Neuronal stem cell (in vitro differentiated cells): ENCODE results near the gene CREB5.
A peak's percentile ranks its signal among the peaks of the same experiment; 100 is the strongest.

ENCODE experiments used
- DNase-seq: peaks from one replicate; pipeline ENCODE4 v3.0.0-alpha.2; 2013; ENCODE audit warnings: low spot score
- H2AFZ ChIP-seq: one replicate; pipeline ENCODE4 v1.6.1; 2013; ENCODE audit warnings: mild to moderate bottlenecking, low read length, inconsistent platforms
- H2AK5ac ChIP-seq: 2 replicates; pipeline ENCODE4 v1.6.1; 2013; ENCODE audit warnings: low read depth, mild to moderate bottlenecking, inconsistent platforms, low read length, moderate library complexity, mixed read lengths
- H2BK120ac ChIP-seq: 2 replicates; pipeline ENCODE4 v1.6.1; 2013; ENCODE audit warnings: low read depth, mild to moderate bottlenecking, inconsistent platforms, low read length, moderate library complexity, mixed read lengths
- H2BK12ac ChIP-seq: one replicate; pipeline ENCODE4 v1.6.1; 2013; ENCODE audit warnings: low read length, inconsistent platforms
- H2BK15ac ChIP-seq: 2 replicates; pipeline ENCODE4 v1.6.1; 2013; ENCODE audit warnings: mild to moderate bottlenecking, low read length, inconsistent platforms, mixed read lengths
- H2BK5ac ChIP-seq: one replicate; pipeline ENCODE4 v1.6.1; 2013; ENCODE audit warnings: inconsistent platforms, mild to moderate bottlenecking, low read length, moderate library complexity
- H3K14ac ChIP-seq: one replicate; pipeline ENCODE4 v1.6.1; 2013; ENCODE audit warnings: low read length, inconsistent platforms
- H3K18ac ChIP-seq: 2 replicates; pipeline ENCODE4 v1.6.1; 2013; ENCODE audit warnings: low read length, inconsistent platforms
- H3K23ac ChIP-seq: 2 replicates; pipeline ENCODE4 v1.6.1; 2013; ENCODE audit warnings: low read depth, mild to moderate bottlenecking, mixed read lengths, low read length, inconsistent platforms; ENCODE audit not compliant: poor library complexity
- H3K27ac ChIP-seq: replicated peaks from 3 replicates; pipeline ENCODE4 v1.5.1; 2013; ENCODE audit warnings: low read length, inconsistent platforms
- H3K27me3 ChIP-seq, 3 experiments: 2 replicates each; pipeline ENCODE4 v1.6.1; 2013; ENCODE audit warnings: low read length in 3 of 3, mild to moderate bottlenecking in 2 of 3, inconsistent platforms in 1 of 3, low read depth in 1 of 3, mixed read lengths in 1 of 3, moderate library complexity in 1 of 3; ENCODE audit not compliant: control insufficient read depth in 3 of 3, insufficient read depth in 3 of 3
- H3K36me3 ChIP-seq, 2 donors: replicated peaks in 1 of 2; 2 replicates each; pipeline ENCODE4 v1.6.1; 2013; ENCODE audit warnings: low read length in 2 of 2; ENCODE audit not compliant: control insufficient read depth in 2 of 2, insufficient read depth in 2 of 2
- H3K4ac ChIP-seq: 2 replicates; pipeline ENCODE4 v1.6.1; 2013; ENCODE audit warnings: inconsistent platforms, mild to moderate bottlenecking, low read length, moderate library complexity
- H3K4me1 ChIP-seq, 2 donors: 1 replicate in 1 of 2; 2 replicates in 1 of 2; pipeline ENCODE4 v1.6.1; 2013; ENCODE audit warnings: low read length in 2 of 2, low read depth in 1 of 2; ENCODE audit not compliant: control insufficient read depth in 2 of 2, insufficient read depth in 1 of 2
- H3K4me2 ChIP-seq: one replicate; pipeline ENCODE4 v1.6.1; 2013; ENCODE audit warnings: mild to moderate bottlenecking, low read length, inconsistent platforms; ENCODE audit not compliant: insufficient read depth, poor library complexity, severe bottlenecking
- H3K4me3 ChIP-seq, 2 donors: 2 replicates each; pipeline ENCODE4 v1.5.1; 2013; ENCODE audit warnings: low read length in 2 of 2, mild to moderate bottlenecking in 2 of 2, inconsistent platforms in 1 of 2, moderate library complexity in 1 of 2
- H3K79me1 ChIP-seq: one replicate; pipeline ENCODE4 v1.6.1; 2013; ENCODE audit warnings: low read depth, mild to moderate bottlenecking, inconsistent platforms, low read length, moderate library complexity
- H3K9ac ChIP-seq: one replicate; pipeline ENCODE4 v1.6.1; 2013; ENCODE audit warnings: mild to moderate bottlenecking, low read depth, low read length, inconsistent platforms; ENCODE audit not compliant: poor library complexity
- H3K9me3 ChIP-seq, 2 donors: replicated peaks in 1 of 2; 2 replicates each; pipeline versions ENCODE3 to v1.6.1; 2013; ENCODE audit warnings: low read length in 2 of 2, mild to moderate bottlenecking in 2 of 2, inconsistent platforms in 1 of 2, low read depth in 1 of 2, mixed read lengths in 1 of 2, moderate library complexity in 1 of 2; ENCODE audit not compliant: control insufficient read depth in 2 of 2, insufficient read depth in 1 of 2
- H4K8ac ChIP-seq: one replicate; pipeline ENCODE4 v1.6.1; 2013; ENCODE audit warnings: low read depth, mild to moderate bottlenecking, inconsistent platforms, low read length, moderate library complexity
- H4K91ac ChIP-seq: one replicate; pipeline ENCODE4 v1.6.1; 2013; ENCODE audit warnings: low read length, low read depth, mild to moderate bottlenecking, inconsistent platforms; ENCODE audit not compliant: poor library complexity
- WGBS, 2 donors: extraction: QIAGEN DNeasy Blood & Tissue Kit; methylation state at CpG; one replicate each; pipeline ENCODE4 v1.1.7; 2013; ENCODE audit warnings: missing lambda C conversion rate in 2 of 2, mixed read lengths in 1 of 2; ENCODE audit not compliant: insufficient read length in 2 of 2, insufficient replicate concordance in 1 of 2; ENCODE audit errors: extremely low coverage in 2 of 2; 5-methylcytosine and 5-hydroxymethylcytosine counted together

The CREB5 gene

GRCh38 chr7:28626624-28627262 lies 214.4 kb downstream of the CREB5 start:
- Histone ChIP-seq H3K4ac (no peak overlapping the region), H3K4me1 (no peaks in the 10 kb centered on the region), H3K27me3 (no peaks in the 10 kb centered on the region), H3K4me3 (no peak overlapping the region), H3K9me3 (no peaks in the 10 kb centered on the region), H2BK5ac (no peak overlapping the region), H3K14ac (no peak overlapping the region), H3K27ac (no peak overlapping the region), H2BK12ac (no peak overlapping the region), H2BK120ac (no peak overlapping the region), H3K18ac (no peak overlapping the region), H3K79me1 (no peaks in the 10 kb centered on the region), H2AFZ (no peak overlapping the region), H4K8ac (no peak overlapping the region), H2AK5ac (no peak overlapping the region), H3K9ac (no peak overlapping the region), H3K36me3 (no peaks in the 10 kb centered on the region), H3K4me2 (no peak overlapping the region), H2BK15ac (no peak overlapping the region), H3K23ac (no peak overlapping the region), H4K91ac (no peak overlapping the region)
- DNase-seq, result peak; percentile 12
- no CpG with 5 or more reads among the region's 8 CpGs for WGBS, 2 donors

GRCh38 chr7:28627263-28627653 lies 214.9 kb downstream of the CREB5 start:
- Histone ChIP-seq H2AK5ac (no peak overlapping the region), H3K36me3 (no peaks in the 10 kb centered on the region), H3K4me2 (no peak overlapping the region), H3K4ac (no peak overlapping the region), H2BK12ac (no peak overlapping the region), H2BK5ac (no peak overlapping the region), H3K4me1 (no peaks in the 10 kb centered on the region), H3K9me3 (no peaks in the 10 kb centered on the region), H4K91ac (no peak overlapping the region), H2AFZ (no peak overlapping the region), H3K9ac (no peak overlapping the region), H2BK120ac (no peak overlapping the region), H3K79me1 (no peaks in the 10 kb centered on the region), H3K27ac (no peak overlapping the region), H2BK15ac (no peak overlapping the region), H3K14ac (no peak overlapping the region), H3K23ac (no peak overlapping the region), H3K4me3 (no peak overlapping the region), H3K18ac (no peak overlapping the region), H3K27me3 (no peaks in the 10 kb centered on the region), H4K8ac (no peak overlapping the region)
- no CpG with 5 or more reads among the region's 5 CpGs for whole genome bisulfite sequencing, 2 donors
- DNase-seq, result no peak

- no peak overlapping the region for H2AK5ac ChIP-seq
- no peak overlapping the region for H3K14ac ChIP-seq
- no peak overlapping the region for H3K4ac ChIP-seq
- no peak overlapping the region for H3K27ac ChIP-seq
- no peak overlapping the region for H2AFZ ChIP-seq
- H2BK15ac ChIP-seq, result no peak overlapping the region
- no peak overlapping the region for H4K8ac ChIP-seq
- no peak overlapping the region for H3K9ac ChIP-seq
- no peak overlapping the region for H2BK120ac ChIP-seq
- H2BK12ac ChIP-seq, result no peak overlapping the region
- no peak overlapping the region for H2BK5ac ChIP-seq
- DNase-seq, result no peak
- H3K18ac ChIP-seq, result no peak overlapping the region
- H3K4me2 ChIP-seq, result no peak overlapping the region
- no peak overlapping the region for H3K23ac ChIP-seq
- H3K4me1 ChIP-seq, result no peaks in the 10 kb centered on the region
- no peaks in the 10 kb centered on the region for H3K36me3 ChIP-seq
- no peaks in the 10 kb centered on the region for H3K9me3 ChIP-seq
- no peak overlapping the region for H4K91ac ChIP-seq
- no peaks in the 10 kb centered on the region for H3K79me1 ChIP-seq
- WGBS, 2 donors, result no CpG with 5 or more reads among the region's 4 CpGs
- no peak overlapping the region for H3K4me3 ChIP-seq
- H3K27me3 ChIP-seq, result no peaks in the 10 kb centered on the region
Measured at GRCh38 chr7:28627896-28628295, 215.6 kb downstream of the CREB5 start.

DNA sequence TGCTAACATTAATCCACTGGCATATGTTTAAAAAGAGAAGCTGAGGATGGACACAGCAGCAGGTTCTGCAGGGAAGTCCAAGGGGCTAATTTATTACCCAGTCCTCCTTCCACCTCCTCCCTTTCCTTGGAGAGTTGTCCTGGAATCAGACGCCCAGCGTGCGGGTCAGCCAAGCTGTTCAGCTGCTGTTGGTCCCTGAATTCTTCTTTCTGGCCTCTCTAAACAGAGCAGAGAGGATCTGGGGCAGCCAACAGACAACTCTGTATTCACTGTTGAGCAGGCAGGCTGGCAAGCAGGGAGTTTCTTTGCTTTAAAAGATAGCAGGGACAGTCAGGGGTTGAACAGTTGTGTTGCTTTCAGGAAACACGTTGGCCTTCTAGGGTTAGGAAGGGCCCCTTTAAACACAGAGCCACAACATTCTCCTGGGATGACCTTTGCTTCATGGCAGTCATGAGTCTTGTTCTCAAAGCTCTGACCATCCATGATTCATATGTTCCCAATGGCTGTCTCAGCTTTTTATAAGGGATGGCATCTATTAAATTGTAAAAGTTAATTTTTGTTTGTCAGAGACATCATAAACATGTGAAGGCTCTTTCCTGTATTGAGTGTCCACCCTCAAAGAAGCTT lies 217.0 kb downstream of the CREB5 start:
- no peak overlapping the region for H3K14ac ChIP-seq
- H3K23ac ChIP-seq, result no peak overlapping the region
- H2BK12ac ChIP-seq, result no peak overlapping the region
- no peak overlapping the region for H3K27ac ChIP-seq
- no peaks in the 10 kb centered on the region for H3K4me1 ChIP-seq
- H3K9ac ChIP-seq, result no peak overlapping the region
- no peak overlapping the region for H4K8ac ChIP-seq
- H2BK15ac ChIP-seq, result no peak overlapping the region
- no peak overlapping the region for H3K4me2 ChIP-seq
- H3K18ac ChIP-seq, result no peak overlapping the region
- no peaks in the 10 kb centered on the region for H3K9me3 ChIP-seq
- no CpG with 5 or more reads among the region's 4 CpGs for WGBS, 2 donors
- no peak overlapping the region for H3K4me3 ChIP-seq
- H2AK5ac ChIP-seq, result no peak overlapping the region
- no peak overlapping the region for H2BK120ac ChIP-seq
- no peak overlapping the region for H2BK5ac ChIP-seq
- H3K27me3 ChIP-seq, result no peaks in the 10 kb centered on the region
- no peak overlapping the region for H4K91ac ChIP-seq
- no peaks in the 10 kb centered on the region for H3K79me1 ChIP-seq
- no peak for DNase-seq
- no peak overlapping the region for H2AFZ ChIP-seq
- no peak overlapping the region for H3K4ac ChIP-seq
- H3K36me3 ChIP-seq, result no peaks in the 10 kb centered on the region
